Heart left ventricle (tissue), 13 donors: ENCODE results near the gene NGLY1.

Experiments used
- CTCF ChIP-seq, 12 donors: fragments of 200-600 bp; sonication (generic) in 4 of 12; IDR thresholded peaks; one replicate each; pipeline versions ENCODE4 v1.5.0 to v1.8.0; 2018 to 2022; ENCODE audit warnings: antibody characterized with exemption in 12 of 12, mild to moderate bottlenecking in 5 of 12
- POLR2A ChIP-seq, 2 donors: fragments of 450-650 bp; IDR thresholded peaks; one replicate each; pipeline ENCODE4 v1.6.1; 2017; ENCODE audit warnings: antibody characterized with exemption in 2 of 2, mild to moderate bottlenecking in 2 of 2, moderate library complexity in 2 of 2
- donor health status: ischemic (EF 13 %, LVEDD 7.1; RV severe dilation, severe dysfunction).
- donor health status: DM: no; HTN: yes; CAD: no.
- donor health status: DM: no; HTN: no; CAD: no.
- donor health status: ischemic (EF 25% LVEDD 6.9; RV normal size, moderate dysfunction).
- donor health status: ischemic (EF 25% LVEDD 5.7; RV mildly dilated, moderate dysfunction).
- donor health status: ischemic (EF 35%, LVEDD 5.7; RV mildly dilated, moderate dysfunction).
- donor health status: nonischemic (EF 11% LVEDD 7.7; RV severe dilation, severe dysfunction).
- donor health status: DM: yes; HTN: yes; CAD: no.
- donor health status: PGD.
- donor health status: ischemic (EF 29% LVEDD 5.4; RV normal size, mild dysfunction).
- donor health status: nonischemic (EF 23%, LVEDD 6.1; RV moderate dilation, normal function).

- TF ChIP-seq CTCF (IDR thresholded peaks at IDR 0.05) (no peak), POLR2A (IDR thresholded peaks at IDR 0.05) (no peak)
Measured at GRCh38 chr3:25673738-25674298, 109.4 kb downstream of the NGLY1 start.
